Stimulated activated CD8-positive, alpha-beta memory T cell treated with anti-CD3 and anti-CD28 coated beads, Interleukin-2, amount 100 ng/mL, for 1 hour (primary cell): Measurements from ENCODE around the gene GFRA1.
"Not testable (repeated sequence)": the region's sequence is repeated elsewhere in the genome, so short reads cannot be mapped to it uniquely, and the experiment has no call there.

ENCODE experiments used
- DNase-seq, 2 donors: peaks; one replicate each; pipeline ENCODE4 v3.0.0-alpha.2; 2020; ENCODE audit warnings: low read depth in 2 of 2

GFRA1 gene

DNA sequence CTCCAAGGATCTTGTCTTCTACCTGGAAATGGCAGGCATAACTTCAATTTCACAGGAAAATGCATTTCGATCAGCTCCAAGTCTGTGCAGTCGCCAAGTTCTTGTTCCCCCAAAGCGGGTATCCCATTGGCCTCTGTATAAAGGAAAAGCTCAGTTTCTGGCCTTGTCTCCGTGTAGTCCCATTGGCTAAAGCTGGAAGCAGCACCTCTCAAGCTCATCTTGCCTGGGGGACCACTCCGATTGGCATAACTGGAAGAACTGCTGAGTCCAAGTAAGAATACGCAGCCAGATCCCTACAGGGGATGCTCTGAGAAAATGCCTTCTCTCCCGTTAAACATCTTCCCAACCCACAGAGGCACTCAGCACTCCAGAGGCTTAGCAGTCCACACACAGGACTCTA is 205.2 kb downstream of the GFRA1 start:
- no peak for DNase-seq

DNA sequence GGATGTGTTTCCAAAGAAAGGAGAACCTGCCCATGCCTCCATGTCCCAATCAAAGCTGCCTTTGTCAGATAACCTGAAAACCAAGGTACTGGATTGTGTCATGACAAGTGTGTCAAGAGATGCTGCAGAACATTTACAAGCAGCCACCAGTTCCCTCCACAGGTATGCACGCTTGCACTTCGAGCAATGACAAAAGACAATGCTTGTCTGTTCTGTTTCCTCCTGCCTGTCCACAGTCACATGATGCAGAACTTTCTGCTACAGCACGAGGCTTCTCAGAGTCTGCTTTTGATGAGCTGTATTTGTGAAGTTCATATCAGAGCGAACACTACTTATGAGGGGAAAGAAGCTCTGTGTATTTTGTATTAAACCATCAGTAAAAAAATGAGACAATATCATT is 209.9 kb downstream of the GFRA1 start:
- no peak for DNase-seq

DNA sequence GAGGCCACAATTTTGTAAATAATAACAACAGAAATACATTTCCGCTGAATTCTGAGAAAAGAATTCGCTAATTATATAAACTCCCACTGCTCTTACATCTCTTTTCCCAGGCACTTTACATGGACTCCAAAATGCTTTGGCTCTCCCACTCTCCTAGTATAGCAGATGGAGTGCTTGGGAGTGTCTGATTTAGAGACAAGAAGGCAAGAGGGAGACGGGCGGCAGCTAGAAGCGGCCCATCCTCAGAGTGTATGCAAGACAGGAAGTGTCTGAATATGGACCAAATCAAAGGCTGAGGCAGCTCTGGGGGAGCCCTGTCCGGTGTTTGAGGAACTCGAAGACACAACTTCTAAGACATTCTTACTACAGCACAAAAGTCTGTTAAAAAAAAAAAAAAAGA is 212.1 kb downstream of the GFRA1 start:
- DNase-seq = no peak

DNA sequence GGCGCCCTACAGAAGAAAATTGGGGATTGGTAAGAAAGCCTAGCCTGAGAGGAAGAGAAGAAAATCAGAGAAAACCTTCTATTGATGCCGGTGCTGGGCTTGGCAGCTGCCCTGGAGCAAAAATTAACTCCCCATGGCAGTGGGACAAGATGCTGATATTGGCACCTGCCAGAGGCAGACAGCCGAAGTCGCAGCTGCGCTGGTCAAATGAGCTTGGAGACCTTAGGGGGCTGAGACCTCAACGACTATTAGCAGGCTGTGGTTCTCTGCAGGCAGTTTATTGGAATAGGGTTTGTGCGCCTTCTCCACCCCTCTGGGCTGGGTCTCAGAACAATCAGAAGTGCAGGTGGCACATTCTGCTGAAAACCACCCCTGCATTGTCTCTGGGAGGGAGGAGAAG is 213.7 kb downstream of the GFRA1 start:
- DNase-seq = no peak

DNA sequence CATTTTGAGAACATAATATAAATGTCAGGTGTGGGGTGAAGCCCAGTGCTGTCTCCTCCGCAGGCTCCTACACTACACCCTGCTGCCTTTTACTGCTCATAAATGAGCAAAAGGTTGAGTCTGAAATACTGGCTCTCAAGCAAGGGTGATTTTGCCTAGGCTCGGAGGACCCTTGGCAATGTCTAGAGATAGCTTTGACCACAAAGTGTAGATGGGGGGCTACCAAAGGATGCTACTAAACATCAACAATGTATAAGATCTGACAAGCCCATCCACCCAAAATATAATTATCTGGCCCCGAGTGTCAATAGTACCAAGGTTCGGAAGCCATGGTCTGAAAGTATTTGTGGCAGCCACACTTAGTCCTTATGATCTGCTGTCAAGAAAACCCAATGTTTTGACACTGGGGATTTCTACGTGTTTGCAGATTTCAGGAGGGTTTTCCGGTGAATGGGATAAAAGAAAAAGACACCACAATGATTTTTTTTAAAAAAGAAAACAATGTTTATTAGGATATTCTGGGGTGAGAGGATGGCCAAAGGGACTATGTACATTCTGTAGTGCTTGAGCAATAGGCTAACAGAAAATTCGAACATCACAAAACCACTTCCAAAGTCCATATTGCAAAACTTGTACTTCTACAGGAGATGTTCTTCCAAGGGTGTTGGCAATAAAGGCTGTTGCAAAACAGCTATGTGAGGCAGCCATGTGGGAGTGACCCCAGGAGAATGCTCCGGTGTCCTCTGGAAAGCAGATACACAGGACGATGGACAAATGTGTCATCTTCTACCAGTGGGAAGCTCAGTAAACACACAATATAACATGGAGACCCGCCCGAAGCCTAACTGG is 216.3 kb downstream of the GFRA1 start:
- no peak for DNase-seq

DNA sequence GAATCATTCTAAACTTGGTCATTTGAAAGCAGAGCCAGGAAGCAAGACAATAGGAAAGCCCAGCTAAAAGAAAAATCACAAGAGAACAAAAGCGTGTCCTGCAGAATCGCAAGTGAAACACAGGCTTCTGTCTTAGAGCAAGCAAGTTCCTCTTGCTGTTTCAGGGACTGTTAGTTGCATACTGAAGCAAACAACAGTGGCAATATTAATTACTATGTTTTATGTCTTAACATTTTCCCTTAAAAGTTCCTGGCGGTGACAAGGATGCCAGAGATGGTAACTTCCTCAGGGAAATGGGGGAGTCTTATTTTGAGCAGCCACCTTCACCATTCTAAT is 217.1 kb downstream of the GFRA1 start:
- DNase-seq = no peak

DNA sequence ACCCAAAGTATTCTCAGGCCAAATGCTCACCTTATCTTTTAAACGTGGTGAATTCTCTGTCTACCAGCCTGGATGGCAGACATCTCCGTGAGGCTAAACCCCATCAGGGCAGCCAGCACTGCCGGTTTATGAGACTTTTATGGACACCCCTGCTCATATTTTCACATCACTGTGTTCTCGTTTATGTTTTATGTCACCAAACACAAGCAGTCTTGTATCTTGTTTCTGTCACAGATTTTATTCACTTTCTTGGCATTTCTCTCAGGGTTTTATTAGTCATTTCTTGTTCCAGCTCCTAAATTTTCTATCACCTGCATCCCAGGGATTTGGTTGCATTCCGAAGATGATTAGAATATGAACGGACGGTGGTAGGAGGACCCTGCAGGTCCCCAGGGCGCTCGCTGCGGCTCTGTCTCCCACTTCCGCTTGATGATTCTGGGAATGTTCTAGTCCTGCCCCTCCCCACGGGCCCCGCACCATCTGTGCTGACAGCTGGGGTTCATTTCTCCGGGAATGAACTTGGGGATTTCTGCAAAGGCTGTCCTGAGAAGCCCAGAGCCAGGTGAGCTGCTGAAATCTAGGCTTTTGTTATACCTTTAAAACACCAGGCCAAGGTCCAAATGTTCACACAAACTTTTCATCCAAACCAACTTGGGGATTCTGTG is 217.6 kb downstream of the GFRA1 start:
- DNase-seq = no peak

DNA sequence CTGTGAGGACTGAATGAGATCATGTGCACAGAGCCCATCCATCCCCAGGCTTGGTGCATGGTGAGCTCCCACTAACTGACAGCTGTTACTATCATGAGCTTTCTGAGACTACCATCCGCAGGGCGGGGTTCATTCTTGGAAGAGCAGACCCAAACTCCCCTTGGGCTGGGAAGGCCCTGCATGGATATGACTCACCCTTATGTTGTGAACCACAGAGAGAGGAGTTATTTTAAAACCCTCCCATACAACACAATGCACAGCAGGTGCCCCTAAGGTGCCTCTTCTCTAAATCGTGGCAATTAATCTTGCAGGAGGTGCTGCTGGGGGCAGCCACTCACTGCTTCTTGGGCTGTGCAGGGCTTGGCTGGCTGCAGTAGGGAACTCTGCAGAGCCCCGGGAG is 219.1 kb downstream of the GFRA1 start:
- no peak for DNase-seq

DNA sequence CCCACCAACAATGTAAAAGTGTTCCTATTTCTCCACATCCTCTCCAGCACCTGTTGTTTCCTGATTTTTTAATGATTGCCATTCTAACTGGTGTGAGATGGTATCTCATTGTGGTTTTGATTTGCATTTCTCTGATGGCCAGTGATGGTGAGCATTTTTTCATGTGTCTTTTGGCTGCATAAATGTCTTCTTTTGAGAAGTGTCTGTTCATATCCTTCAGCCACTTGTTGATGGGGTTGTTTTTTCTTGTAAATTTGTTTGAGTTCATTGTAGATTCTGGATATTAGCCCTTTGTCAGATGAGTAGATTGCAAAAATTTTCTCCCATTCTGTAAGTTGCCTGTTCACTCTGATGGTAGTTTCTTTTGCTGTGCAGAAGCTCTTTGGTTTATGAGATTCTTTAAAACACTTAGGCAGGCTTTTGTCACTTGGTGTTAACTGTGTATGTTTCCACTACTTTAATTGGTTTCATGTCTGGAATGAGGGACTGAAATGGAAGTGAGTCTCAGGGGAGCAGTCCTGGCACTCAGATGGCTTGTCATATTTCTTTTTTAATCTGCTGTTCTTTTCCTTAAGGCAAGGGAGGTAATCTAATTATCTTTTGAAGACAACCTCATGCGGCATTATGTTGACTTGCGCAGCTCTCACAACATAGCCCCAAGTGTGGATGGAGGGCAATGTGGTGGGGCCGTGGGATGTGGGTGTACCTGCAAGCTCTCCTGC is 219.8 kb downstream of the GFRA1 start:
- not testable (repeated sequence) for DNase-seq

DNA sequence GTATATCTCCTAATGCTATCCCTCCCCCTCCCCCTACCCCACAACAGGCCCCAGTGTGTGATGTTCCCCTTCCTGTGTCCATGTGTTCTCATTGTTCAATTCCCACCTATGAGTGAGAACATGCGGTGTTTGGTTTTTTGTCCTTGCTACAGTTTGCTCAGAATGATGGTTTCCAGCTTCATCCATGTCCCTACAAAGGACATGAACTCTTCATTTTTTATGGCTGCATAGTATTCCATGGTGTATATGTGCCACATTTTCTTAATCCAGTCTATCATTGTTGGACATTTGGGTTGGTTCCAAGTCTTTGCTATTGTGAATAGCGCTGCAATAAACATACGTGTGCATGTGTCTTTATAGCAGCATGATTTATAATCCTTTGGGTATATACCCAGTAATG is 220.5 kb downstream of the GFRA1 start:
- DNase-seq = not testable (repeated sequence)

DNA sequence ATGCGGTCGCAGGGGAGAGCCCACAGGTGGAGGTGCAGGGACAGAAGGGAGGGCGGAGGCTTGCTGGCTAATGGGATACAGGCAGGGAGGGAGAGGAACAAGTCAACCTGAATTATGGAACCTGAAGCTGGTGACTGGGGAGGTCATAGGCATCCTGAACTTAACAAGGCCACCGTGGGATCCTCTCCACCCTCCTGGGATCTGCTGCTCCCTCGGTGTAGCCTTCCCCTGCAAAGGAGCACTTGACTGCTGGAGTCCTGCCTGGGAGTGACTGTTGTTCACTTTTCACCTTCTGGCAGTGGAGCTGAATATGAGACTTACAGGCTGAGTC is 223.1 kb downstream of the GFRA1 start:
- no peak for DNase-seq

DNA sequence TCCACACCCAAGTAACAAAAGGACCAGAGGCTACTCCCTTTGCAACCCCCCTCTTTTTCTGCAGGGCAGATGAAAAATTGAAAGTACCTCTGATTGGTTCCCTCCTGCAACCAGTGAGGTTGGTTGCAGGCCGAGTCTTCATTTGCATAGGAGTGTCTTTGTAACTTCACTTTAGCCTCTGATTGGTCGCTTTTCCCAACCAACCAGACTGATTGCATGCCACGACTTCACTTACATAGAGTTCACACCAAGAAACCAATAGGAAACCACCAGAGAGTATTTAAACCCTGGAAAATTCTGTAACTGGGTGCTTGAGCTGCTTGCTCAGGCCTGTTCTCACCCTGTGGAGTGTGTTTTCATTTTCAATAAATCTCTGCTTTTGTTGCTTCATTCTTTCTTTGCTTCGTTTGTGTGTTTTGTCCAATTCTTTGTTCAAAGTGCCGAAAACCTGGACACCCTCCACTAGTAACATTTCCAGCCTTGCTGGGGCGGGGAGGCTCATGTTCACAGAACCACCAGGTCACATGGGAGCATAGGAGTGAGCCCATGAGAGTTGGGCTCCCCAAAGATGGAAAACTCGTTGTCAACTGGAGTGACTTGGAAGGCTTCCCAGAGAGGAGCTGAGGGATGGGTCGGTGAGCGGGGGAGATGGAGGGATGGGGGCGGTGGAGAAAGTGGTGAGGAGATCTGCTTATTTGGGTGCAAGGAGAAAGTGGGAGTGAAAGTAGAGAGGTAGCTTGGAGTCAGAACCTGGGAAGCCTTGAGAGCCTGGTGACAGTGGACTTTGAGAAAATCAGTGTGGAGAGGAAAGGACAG is 223.6 kb downstream of the GFRA1 start:
- DNase-seq = no peak

DNA sequence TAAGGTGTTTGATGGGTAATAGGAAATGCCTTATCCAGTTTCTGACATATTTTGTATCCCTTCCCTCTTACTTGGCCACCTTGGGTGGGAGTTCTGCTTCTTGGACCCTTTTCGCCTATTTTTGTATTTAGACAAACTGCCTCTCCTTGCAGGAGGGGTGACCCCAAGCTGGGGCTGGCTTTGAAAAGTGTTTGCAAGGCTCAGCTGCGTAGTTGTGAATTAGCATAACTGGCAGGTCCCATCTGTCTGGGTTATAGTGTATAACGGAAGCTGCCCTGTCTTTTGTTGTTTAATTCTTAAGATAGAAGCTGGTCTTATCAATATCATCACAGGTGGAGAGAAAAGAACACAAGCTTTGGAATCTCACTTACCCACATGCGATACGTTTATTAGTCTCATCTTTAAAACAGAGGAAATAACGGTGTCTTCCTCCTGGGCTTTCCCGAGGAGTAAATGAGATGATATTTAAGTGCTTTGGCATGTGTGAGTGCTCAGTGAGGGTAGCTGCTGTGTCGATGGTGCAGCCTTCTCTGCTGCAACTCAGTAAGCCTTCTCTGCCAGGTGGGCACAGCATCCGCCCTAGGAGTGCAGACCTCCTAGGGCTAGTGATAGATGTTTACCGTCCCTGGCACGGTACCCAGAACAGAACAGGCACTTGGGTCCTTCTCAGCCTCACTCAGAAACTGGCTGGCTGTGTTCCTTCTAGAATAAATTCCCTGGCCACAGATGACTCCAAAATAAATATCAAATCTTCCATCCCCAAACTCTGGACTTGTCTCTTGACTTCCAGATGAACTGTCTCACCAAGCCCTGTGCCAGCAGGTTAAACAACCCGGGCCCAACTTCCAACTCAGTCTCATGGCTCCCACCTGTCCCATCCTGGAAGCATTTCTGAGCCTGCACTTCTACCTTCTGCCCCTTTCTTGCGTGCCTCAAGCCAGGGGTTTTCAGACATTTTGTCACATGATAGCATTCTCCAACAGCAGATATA is 227.3 kb downstream of the GFRA1 start:
- no peak for DNase-seq

DNA sequence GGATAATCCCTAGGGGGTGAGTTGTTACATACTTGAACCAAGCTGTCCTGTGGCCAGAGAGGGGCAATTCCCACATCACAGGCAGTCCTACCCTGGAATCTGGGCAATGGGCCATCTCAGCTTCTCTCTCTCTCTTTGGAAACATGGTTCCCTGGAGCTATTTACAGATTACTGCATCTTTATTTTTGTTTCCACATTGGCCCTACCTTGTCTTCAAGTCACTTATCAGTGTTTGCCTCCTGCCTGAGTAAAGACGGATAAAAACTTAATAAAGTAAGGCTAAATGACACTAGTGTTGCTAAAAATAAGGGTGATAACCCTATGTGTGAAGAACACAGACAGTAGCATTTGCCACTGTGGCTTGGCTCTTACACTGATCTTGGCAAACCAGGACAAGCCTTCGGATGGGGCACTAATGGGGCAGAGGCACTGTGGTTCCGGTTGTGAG is 228.2 kb downstream of the GFRA1 start:
- DNase-seq = no peak

DNA sequence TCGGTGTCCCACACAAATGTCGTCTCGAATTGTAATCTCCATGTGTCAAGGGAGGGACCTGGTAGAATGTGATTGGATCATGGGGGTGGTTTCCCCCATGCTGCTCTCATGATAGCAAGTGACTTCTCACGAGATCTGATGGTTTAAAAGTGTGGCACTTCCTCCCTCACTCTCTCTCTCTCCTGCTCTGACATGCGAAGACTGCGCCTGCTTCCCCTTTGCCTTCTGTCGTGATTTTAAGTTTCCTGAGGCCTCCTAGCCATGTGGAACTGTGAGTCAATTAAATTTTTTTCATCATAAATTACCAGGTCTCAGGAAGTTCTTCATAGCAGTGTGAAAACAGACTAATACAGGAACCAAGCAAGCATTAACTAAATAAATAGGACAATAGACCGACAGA is 229.1 kb downstream of the GFRA1 start:
- no peak for DNase-seq

DNA sequence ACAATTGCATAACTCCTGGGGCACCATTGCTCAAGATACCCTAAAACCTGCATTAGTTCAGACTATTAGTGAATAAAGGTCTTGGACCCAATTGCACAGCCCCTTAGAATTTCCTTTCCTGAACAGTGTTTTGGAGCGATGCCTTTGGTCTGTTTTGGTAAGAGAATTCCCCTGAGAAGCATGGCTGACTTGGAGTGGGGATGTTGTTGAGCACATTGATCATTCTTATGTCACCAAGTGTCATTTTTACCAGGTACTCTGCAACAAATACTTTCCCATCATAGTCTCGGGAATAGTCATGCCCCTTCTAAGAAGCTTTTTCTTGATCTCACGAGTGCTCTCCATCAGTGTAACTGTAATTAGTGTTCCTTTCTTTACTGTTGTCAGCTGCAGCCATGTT is 229.7 kb downstream of the GFRA1 start:
- no peak for DNase-seq

DNA sequence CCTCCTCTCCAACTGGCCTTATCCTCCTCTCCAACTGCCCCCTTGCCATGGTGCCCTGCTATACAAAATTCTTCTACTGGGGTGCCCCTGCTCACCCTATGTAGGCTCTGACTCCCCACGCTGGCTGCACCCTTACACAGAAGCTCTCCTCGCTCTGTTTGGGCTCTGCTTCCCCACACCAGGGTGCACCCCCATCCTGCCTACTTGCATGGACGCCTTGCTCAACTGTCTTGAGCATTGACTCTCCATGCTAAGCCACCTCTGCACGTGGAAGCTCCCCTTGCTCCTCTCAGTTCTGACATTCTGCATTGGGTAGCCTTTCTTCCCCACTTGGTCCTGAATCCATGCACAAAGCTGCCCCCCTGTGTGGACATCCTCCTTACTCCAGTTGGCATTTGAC is 231.1 kb downstream of the GFRA1 start:
- no peak for DNase-seq

DNA sequence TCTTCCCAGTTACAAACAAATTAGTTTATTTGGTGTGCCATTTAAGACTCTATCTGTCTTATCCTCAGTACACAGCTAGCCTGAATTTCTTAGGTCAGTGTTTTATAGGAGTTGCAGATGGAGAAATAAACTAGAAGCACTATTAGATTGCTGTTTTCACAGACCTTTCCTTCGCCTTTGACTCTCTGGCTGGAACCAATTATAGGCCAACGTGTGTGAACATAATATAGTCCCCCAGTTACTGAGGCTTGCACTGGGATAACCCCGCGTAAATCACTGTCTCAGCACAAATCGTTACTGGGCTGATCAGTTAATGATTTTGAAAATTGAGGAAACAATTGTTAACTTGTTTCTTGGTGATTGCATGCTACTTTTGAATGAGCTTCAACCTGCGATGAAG is 233.4 kb downstream of the GFRA1 start:
- DNase-seq = no peak

DNA sequence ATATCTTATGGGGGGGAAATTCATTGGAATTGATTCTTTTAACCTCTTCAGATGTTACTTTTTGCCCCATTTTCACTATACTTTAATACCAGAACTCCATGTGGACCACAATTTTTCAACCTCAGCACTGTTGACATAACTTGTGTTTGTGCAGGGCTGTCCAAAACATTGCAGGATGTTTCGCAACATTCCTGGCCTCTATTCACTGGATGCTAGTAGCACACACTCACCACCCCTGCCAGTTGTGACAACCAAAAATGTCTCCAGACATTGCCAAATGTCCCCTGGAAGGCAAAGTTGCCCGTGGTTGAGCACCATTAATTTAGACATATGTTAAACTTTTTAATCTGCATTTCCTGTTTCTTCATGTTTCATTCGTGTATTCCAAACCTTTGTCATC is 234.7 kb downstream of the GFRA1 start:
- DNase-seq = no peak

DNA sequence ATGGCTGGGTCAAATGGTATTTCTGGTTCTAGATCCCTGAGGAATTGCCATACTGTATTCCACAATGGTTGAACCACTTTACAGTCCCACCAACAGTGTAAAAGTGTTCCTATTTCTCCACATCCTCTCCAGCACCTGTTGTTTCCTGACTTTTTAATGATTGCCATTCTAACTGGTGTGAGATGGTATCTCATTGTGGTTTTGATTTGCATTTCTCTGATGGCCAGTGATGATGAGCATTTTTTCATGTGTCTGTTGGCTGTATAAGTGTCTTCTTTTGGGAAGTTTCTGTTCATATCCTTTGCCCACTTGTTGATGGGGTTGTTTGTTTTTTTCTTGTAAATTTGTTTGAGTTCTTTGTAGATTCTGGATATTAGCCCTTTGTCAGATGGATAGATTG is 237.6 kb downstream of the GFRA1 start:
- not testable (repeated sequence) for DNase-seq

DNA sequence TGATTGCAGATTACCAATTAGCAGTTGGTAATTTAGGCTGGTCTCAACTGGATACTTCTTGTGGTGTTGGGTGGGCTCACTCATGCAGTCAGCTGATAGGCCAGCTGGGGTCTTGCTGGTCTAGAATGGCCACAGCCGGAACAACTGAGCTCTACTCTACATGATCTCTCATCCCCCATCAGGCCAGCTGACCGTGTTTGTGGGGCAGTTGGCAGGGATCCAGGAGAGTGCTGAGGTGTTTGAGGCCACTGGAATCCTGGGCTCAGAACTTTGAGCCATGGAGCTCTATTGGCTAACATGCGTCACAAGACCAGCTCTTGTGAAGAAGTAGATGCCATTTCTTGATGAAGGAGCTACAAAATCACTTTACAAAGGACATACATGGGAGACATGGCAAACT is 242.4 kb downstream of the GFRA1 start:
- DNase-seq = no peak
